Endothelial cell of umbilical vein (primary cell): ENCODE results near the gene ABR. TPM values are rescaled to one million over a fixed set of nuclear protein-coding genes. Genes with fewer than 3 reads are reported as not detected.
"Not testable (repeated sequence)": the region's sequence is repeated elsewhere in the genome, so short reads cannot be mapped to it uniquely, and the experiment has no call there.

ENCODE experiments used
- BruUV-seq: library from RNA; stranded (reverse); fragments of 400-500 nt; replicated peaks from 2 replicates; lab custom pipeline; 2021; lab: Mats Ljungman, UMichigan
- CTCF ChIA-PET: fragments of 300-600, 350-600 bp; sonication (Branson Sonifier 250); formaldehyde crosslinking; loops from one replicate; lab custom pipeline; 2021; ENCODE audit warnings: antibody characterized with exemption, inconsistent platforms; lab: Charles Lee
- POLR2A ChIA-PET: fragments of 300-600, 350-600 bp; sonication (Branson Sonifier 250); formaldehyde crosslinking; loops from one replicate; lab custom pipeline; 2021; ENCODE audit warnings: antibody characterized with exemption, inconsistent platforms; lab: Charles Lee
- DNase-seq: peaks from one replicate; pipeline ENCODE4 v3.0.0-alpha.2; 2011; ENCODE audit warnings: low read depth, low spot score
- FAIRE-seq: peaks from 2 replicates; lab custom pipeline; 2011; peaks lifted over from hg19 to GRCh38; lab: Jason Lieb, UNC
- H2AFZ ChIP-seq: 2 replicates; pipeline ENCODE4 v1.6.0; 2012; ENCODE audit warnings: low read depth, low read length, control low read depth, inconsistent platforms
- H3K27ac ChIP-seq: 2 replicates; pipeline ENCODE4 v1.5.1; 2011; ENCODE audit warnings: low read depth, mild to moderate bottlenecking, control low read depth, low read length, moderate library complexity; ENCODE audit not compliant: insufficient read depth
- H3K27me3 ChIP-seq, 2 experiments: 2 replicates each; pipeline versions ENCODE4 v1.6.0 to v1.6.1; 2011; ENCODE audit warnings: low read length in 2 of 2, mixed read lengths in 1 of 2; ENCODE audit not compliant: control insufficient read depth in 2 of 2, insufficient read depth in 2 of 2
- H3K36me3 ChIP-seq, 2 experiments: 2 replicates in 1 of 2; 3 replicates in 1 of 2; pipeline ENCODE4 v1.5.1; 2011; ENCODE audit warnings: low read length in 2 of 2, mild to moderate bottlenecking in 1 of 2, moderate library complexity in 1 of 2; ENCODE audit not compliant: control insufficient read depth in 2 of 2, insufficient read depth in 2 of 2; ENCODE audit errors: extremely low read depth in 1 of 2
- H3K4me1 ChIP-seq: 3 replicates; pipeline ENCODE4 v1.5.1; 2011; ENCODE audit warnings: mild to moderate bottlenecking, low read length; ENCODE audit not compliant: control insufficient read depth, insufficient read depth; ENCODE audit errors: extremely low read depth
- H3K4me2 ChIP-seq: 2 replicates; pipeline ENCODE4 v1.6.1; 2011; ENCODE audit warnings: low read length, control low read depth, mixed read lengths; ENCODE audit not compliant: insufficient read depth
- H3K4me3 ChIP-seq, 3 experiments: fragments of 200-600 bp in 1 of 3; sonication (generic), shearing (Covaris generic) in 1 of 3; replicated peaks in 1 of 3; 2 replicates each; pipeline ENCODE4 v1.5.1; 2011 to 2016; ENCODE audit warnings: control low read depth in 3 of 3, low read length in 3 of 3, mild to moderate bottlenecking in 2 of 3, inconsistent platforms in 1 of 3, low read depth in 1 of 3, moderate library complexity in 1 of 3; ENCODE audit not compliant: insufficient read depth in 1 of 3
- H3K79me2 ChIP-seq: 2 replicates; pipeline ENCODE4 v1.6.0; 2012; ENCODE audit warnings: low read length, inconsistent platforms; ENCODE audit not compliant: control insufficient read depth, insufficient read depth
- H3K9ac ChIP-seq: replicated peaks from 2 replicates; pipeline ENCODE3; 2011; ENCODE audit warnings: low read length, control low read depth; ENCODE audit not compliant: insufficient read depth; ENCODE audit errors: extremely low read depth
- H3K9me1 ChIP-seq: replicated peaks from 3 replicates; pipeline ENCODE4 v1.6.0; 2011; ENCODE audit warnings: mild to moderate bottlenecking, low read length; ENCODE audit not compliant: control insufficient read depth, insufficient read depth; ENCODE audit errors: extremely low read depth
- H3K9me3 ChIP-seq: replicated peaks from 2 replicates; pipeline ENCODE4 v1.5.1; 2012; ENCODE audit warnings: low read length, inconsistent platforms; ENCODE audit not compliant: control insufficient read depth, insufficient read depth
- H4K20me1 ChIP-seq: replicated peaks from 2 replicates; pipeline ENCODE3; 2011; ENCODE audit warnings: mild to moderate bottlenecking, low read length; ENCODE audit not compliant: control insufficient read depth, insufficient read depth; ENCODE audit errors: extremely low read depth
- CTCF ChIP-seq, 2 donors: IDR thresholded peaks; 1 replicate in 1 of 2; 2 replicates in 1 of 2; pipeline ENCODE4 v1.5.1; 2011; ENCODE audit warnings: low read length in 2 of 2, mild to moderate bottlenecking in 2 of 2, moderate library complexity in 2 of 2, control low read depth in 1 of 2, inconsistent platforms in 1 of 2, low read depth in 1 of 2; ENCODE audit not compliant: insufficient read depth in 1 of 2; ENCODE audit errors: extremely low read depth in 1 of 2
- EZH2 ChIP-seq: IDR thresholded peaks from 2 replicates; pipeline ENCODE4 v1.6.1; 2012; ENCODE audit warnings: borderline replicate concordance, low read depth, mild to moderate bottlenecking, moderate library complexity, low read length, inconsistent platforms; ENCODE audit not compliant: severe bottlenecking
- FOS ChIP-seq: IDR thresholded peaks from 2 replicates; pipeline ENCODE4 v1.6.1; 2011; ENCODE audit warnings: mild to moderate bottlenecking, low read length, moderate library complexity, borderline replicate concordance; ENCODE audit not compliant: insufficient read depth
- MYC ChIP-seq: IDR thresholded peaks from one replicate; pipeline ENCODE4 v1.6.1; 2011; ENCODE audit warnings: mild to moderate bottlenecking, low read depth, low read length
- POLR2AphosphoS5 ChIP-seq: IDR thresholded peaks from 2 replicates; pipeline ENCODE4 v1.6.1; 2012; ENCODE audit warnings: low read depth, mild to moderate bottlenecking, control low read depth, low read length, moderate library complexity; ENCODE audit not compliant: insufficient read depth
- dilution Hi-C: fragments of 300-500 bp; cut with MboI; formaldehyde crosslinking; loops from one replicate; pipeline ENCODE4 v1.15.0; 2019; ENCODE audit warnings: low sequenced_read_pairs; ENCODE audit not compliant: extremely low pct_ligation_motif_present
- intact Hi-C: fragments of 100-400 bp; cut with micrococcal nuclease; formaldehyde crosslinking; loops from one replicate; pipeline ENCODE4 v1.10.0; 2022
- polyA plus RNA-seq, 4 experiments: library from polyadenylated mRNA; depleted of rRNA in 3 of 4; stranded (reverse) in 3 of 4; unstranded in 1 of 4; fragments of >200 nt; gene quantifications; 2 replicates each; pipeline versions ENCODE4 v1.2.1 to v1.2.3, GENCODE V29; 2011 to 2012; ENCODE audit warnings: missing spikeins in 1 of 4
- total RNA-seq: library from RNA; stranded (reverse); gene quantifications from 2 replicates; pipeline ENCODE4 v1.2.3, GENCODE V29; 2021
- TF ChIP-seq, protein P1 (sequence below): IDR thresholded peaks from 2 replicates; pipeline ENCODE4 v1.6.1; 2011; ENCODE audit not compliant: insufficient read depth, insufficient read length

ABR gene
- total and polyA plus RNA-seq, 2 donors (not counting 3 experiments of a cell fraction or from before 2014, with no cell fraction given), result 83.5 to 96.8 TPM

GRCh38 chr17:1074886-1075605, 104.7 kb downstream of the ABR start:
- FAIRE-seq (no peak), DNase-seq (no peak)
- Histone ChIP-seq H3K9ac (no peak overlapping the region), H3K9me3 (no peaks in the 10 kb centered on the region), H4K20me1 (no peaks in the 10 kb centered on the region), H3K36me3 (peaks cover 0 to 27% of the 10 kb centered on the region in 2 experiments), H3K27ac (no peak overlapping the region), H3K79me2 (no peaks in the 10 kb centered on the region), H2AFZ (no peak overlapping the region), H3K4me1 (peaks cover under 1% of the 10 kb centered on the region), H3K4me3 (no peak overlapping the region), H3K4me2 (no peak overlapping the region), H3K9me1 (no peaks in the 10 kb centered on the region), H3K27me3 (no peaks in the 10 kb centered on the region)
- no TSS peak for BruUV-seq
- ChIA-PET POLR2A (no interaction called here), CTCF (interaction anchor here (0.8 to 2.0 kb wide), 3 partner anchors 17 to 47 kb away, joined by 3 to 5 read pairs (median 3); no protein-coding TSS in a partner anchor)
- TF ChIP-seq, protein P1, sequence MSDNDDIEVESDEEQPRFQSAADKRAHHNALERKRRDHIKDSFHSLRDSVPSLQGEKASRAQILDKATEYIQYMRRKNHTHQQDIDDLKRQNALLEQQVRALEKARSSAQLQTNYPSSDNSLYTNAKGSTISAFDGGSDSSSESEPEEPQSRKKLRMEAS, result no peak
- no peak for TF ChIP-seq CTCF (IDR thresholded peaks at IDR 0.05; ENCODE audit: extremely low read depth in 1 of 2, insufficient read depth in 1 of 2, low read depth in 1 of 2, low read length in 2 of 2)
- no peak for TF ChIP-seq FOS
- no peak for TF ChIP-seq MYC
- no peak for TF ChIP-seq POLR2AphosphoS5
- TF ChIP-seq EZH2, result no peak
- intact Hi-C loops (no loop called here), dilution Hi-C loops (no loop called here)

DNA sequence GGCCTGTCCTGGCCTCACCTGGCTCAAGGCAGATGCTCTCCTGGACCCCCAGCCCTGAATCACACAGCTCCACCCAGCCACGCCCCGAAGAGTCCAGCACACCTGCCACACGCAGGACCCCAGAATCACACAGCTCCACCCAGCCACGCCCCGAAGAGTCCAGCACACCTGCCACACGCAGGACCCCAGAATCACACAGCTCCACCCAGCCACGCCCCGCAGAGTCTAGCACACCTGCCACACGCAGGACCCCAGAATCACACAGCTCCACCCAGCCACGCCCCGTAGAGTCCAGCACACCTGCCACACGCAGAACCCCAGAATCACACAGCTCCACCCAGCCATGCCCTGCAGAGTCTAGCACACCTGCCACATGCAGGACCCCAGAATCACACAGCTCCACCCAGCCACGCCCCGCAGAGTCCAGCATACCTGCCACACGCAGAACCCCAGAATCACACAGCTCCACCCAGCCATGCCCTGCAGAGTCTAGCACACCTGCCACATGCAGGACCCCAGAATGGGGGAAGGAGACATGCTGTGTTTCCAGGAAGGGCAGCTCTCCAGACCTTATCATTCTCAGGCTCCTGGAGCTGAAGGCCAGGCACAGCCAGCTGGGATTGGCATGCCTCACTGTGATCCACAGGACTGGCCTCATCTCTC, 105.7 kb downstream of the ABR start:
- POLR2A ChIA-PET, result not testable (repeated sequence)

More for the DNA sequence above, 105.7 kb downstream of the ABR start:
- H3K27me3 ChIP-seq, H3K27ac ChIP-seq, H3K9me3 ChIP-seq, H3K4me1 ChIP-seq, BruUV-seq, intact Hi-C loops, H3K9me1 ChIP-seq, DNase-seq, H3K79me2 ChIP-seq, FAIRE-seq, dilution Hi-C loops, H3K9ac ChIP-seq, H3K4me2 ChIP-seq, H3K4me3 ChIP-seq, H2AFZ ChIP-seq, H4K20me1 ChIP-seq: not testable (repeated sequence)
- H3K36me3 ChIP-seq, result peaks cover 0 to 27% of the 10 kb centered on the region in 2 experiments
- CTCF ChIA-PET, result interaction anchor here (0.8 to 2.0 kb wide), 4 partner anchors 16 to 48 kb away, joined by 3 to 5 read pairs (median 3); no protein-coding TSS in a partner anchor
